GM18507 (cell line): Measurements from ENCODE around the gene DUSP9.
A peak's percentile ranks its signal among the peaks of the same experiment; 100 is the strongest.

Experiments used
- DNase-seq: peaks from one replicate; pipeline ENCODE4 v3.0.0; 2011; ENCODE audit warnings: low read depth; ENCODE audit not compliant: insufficient read length; ENCODE audit errors: extremely low spot score
- FAIRE-seq: peaks from 2 replicates; lab custom pipeline; 2011; peaks lifted over from hg19 to GRCh38; lab: Jason Lieb, UNC

Gene DUSP9

DNA sequence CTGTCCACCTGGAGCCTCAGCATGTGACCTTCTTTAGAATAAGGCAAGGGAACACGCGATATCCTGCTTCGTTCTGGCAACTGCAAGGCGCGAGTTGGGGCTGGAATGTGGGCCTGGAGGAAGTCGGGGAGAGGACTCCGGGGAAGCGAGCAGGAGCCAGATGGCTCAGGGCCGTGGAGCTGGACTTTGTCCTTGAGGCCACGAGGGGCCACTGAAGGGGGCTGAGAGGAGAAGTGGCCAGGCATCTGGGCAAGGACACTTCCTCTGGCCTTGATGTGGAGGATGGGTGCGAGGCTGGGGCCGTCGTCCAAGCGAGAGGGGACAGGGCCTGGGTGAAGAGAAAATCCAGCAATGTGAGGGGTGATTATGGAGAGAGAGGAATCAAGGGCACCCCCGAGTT lies 12.2 kb upstream of the DUSP9 start:
- no peak for FAIRE-seq

DNA sequence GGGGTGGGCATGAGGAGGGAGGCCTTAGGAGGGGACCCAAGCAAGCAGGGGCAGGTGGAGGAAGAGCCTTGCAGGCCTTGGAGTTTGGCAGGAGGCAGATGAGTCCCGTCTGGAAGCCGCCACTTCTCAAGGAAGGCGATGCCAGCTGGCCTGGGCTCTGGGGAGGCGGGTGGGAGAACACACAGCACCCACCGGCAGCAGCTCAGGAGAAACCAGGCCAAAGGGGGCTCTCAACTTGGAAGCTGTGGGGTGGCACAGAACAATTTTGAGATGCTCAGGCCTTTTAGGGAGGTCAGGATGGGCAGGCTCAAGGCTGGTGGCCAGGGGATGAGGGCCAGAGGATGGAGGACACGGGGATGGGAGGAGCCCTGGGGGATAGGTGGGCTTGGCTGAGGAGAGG lies 11.6 kb upstream of the DUSP9 start:
- FAIRE-seq = no peak
- no peak for DNase-seq

More for the DNA sequence above, 12.2 kb upstream of the DUSP9 start:
- no peak for DNase-seq

DNA sequence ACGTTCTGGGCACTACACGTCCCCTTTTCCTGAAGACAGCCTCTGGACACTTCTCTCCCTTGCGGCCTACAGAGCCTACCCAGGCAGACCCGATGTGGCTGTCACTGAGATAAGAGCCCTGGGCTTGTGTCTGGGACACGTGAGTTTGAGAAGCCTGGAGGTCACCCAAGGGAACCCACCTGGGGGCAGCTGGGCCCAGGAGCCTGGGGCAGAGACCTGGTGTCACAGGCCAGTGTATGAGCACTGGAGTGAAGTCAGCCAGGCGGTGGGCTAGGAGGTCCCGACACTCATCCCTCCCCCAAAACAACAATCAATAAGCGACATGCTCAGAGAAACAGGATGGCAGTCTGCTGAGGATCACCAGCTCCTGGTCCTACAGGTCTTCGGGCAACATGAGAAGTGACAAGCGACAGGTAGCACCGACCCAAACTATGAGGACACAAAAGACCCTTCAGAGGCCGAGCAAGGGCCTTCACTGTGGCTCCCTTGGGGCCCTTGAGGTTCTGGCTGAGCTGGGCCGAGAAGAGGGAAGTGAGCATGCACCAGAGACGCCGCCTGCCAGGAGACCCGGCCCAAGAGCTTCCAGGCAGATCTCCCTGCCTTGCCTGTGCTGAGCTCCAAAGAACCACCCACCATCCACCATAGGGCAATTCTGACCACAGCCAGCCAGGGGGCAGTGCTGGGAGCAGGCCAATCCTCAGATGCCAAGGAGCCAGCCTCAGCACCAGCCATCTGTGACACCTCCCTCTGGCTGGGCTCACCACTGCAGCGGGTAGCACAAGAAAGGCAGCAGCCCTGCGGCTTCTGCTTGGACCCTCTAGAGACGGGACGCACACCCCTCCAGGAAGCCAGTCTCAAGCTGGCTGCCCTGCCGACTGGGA lies 11.0 kb upstream of the DUSP9 start:
- FAIRE-seq (peak; percentile 73), DNase-seq (no peak)

GRCh38 chrX:153636716-153637115 lies 10.3 kb upstream of the DUSP9 start:
- FAIRE-seq (no peak), DNase-seq (no peak)

DNA sequence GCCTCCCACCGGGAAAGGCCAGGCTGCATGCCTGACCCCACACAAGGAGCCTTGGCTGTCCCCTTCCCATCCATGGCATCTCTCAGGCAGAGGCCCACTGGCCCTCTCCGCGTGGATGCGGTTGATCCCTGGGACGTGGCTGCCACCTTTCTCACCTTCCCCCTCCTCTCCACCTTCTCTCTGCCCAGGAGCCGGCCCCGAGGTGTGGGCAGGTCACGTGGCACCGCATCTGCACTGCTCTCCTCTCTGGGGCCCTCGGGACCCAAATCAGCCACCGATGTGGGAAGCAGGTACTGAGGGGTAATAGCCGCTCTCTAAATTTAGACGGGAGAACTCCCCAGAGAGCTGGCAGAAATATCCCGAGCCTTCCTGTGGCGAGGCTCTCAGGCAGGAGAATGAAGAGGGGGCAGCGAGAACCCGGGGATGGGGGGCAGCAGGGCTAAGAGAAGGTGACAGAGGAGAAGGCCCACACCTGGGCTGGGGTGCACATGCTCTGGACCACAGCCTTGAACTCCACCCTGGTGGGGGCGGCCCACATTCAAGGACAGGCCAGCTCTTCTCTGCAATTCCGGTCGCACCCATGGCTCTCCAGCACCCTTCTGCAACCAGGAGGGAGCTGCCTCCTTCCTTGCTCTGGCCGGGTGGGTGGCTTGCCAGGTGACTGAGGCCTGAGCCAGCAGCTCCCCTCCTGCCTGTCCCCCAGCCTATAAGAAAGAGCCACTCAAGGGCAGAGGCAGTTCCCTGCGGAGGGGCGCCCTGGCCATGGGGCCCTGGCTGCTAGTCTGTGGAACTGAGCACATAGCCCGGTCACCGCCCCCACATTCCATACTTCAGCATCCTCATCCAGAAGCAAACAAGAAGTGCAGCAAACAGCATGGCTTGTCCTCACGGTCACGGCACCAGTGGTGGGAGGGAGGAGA lies 9.6 kb upstream of the DUSP9 start:
- no peak for FAIRE-seq

GRCh38 chrX:153638041-153638371 lies 9.0 kb upstream of the DUSP9 start:
- DNase-seq (no peak), FAIRE-seq (no peak)

More for the DNA sequence above, 9.6 kb upstream of the DUSP9 start:
- no peak for DNase-seq

- DNase-seq (no peak), FAIRE-seq (no peak)
Measured at GRCh38 chrX:153638436-153639176, 8.4 kb upstream of the DUSP9 start.

DNA sequence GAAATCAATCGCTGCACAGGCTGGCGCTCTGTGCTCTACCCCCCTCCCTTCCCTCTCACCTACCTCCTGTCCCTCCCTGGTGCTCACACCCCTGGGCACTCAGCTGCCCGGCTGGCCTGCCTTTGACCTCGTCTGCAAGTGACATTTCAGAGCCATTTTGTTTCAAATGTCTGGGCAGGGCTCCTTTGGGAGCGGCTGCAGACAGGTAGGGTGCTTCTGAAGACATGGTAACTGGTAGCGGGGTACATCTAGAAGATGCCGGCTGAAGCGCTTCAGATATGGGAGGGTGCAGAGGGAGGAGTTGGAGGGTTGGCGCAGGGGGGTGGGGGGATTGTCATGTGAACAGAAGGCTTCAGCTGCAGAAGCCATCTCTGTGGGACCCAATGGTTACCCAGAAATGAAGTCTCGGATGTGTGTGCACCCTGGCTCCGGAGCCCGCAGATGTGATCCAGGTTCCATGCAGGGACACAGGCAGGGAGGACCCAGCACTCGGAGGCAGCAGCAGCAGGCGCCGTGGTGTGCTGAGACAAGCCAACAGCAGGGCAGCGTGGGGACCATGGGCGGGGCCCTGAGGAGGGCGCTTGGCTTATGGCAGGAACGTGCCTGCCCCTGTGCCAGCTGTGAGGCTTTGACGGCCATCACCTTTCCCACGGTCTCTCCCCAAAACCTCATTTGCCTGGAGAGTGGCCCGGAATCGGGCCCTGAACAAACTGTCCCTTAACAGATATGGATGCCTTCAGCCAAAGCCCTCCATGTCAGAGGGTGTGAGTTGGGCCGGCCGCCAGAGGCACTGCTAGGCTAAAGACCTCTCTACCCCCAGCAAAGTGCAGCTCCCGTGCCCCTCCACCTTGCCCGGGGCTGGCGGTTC lies 7.6 kb upstream of the DUSP9 start:
- no peak for DNase-seq
- no peak for FAIRE-seq

GRCh38 chrX:153640045-153640686 lies 6.8 kb upstream of the DUSP9 start:
- FAIRE-seq (no peak), DNase-seq (no peak)

DNA sequence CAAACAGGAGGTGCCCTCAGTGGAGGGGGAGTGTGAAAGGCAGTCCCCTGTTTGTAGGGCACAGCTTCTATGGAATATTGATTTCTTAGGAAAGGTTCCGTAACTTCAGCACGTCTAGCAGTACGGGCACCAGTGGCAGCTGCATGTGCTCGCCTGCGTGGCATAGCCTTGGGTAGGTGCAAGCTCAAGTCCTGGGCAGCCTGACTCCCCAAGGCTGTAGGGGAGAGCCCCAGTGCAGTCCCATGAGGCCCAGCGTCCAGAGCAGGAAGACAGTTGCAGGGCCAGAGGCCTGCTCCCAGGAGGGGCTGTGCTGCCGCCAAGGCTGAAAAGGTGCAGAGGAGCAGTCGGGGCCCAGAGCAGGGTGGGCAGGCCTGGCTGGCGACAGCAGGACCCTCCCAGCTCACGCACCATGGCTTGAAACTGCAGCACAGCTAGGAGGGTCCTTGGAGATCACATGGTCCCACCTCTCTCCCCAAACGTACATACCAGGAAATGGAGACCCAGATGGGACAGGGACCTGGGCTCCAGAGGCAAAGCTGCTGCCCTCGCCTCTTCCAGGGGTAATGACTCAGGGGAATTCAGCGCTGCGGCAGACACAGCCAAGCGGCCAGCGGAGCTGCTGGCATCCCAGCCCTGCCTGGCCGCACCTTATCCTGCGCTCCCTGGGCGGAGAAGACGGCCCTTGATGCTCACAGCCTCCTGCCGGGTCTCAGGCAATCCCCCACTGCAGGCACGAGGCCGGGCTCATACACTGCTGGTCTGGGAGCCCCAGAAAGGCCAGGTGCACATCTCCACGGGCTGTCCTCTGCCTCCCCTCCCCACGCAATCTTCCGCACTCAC lies 6.0 kb upstream of the DUSP9 start:
- FAIRE-seq (no peak), DNase-seq (no peak)

- DNase-seq (no peak), FAIRE-seq (no peak)
Measured at GRCh38 chrX:153641627-153642026, 5.4 kb upstream of the DUSP9 start.

DNA sequence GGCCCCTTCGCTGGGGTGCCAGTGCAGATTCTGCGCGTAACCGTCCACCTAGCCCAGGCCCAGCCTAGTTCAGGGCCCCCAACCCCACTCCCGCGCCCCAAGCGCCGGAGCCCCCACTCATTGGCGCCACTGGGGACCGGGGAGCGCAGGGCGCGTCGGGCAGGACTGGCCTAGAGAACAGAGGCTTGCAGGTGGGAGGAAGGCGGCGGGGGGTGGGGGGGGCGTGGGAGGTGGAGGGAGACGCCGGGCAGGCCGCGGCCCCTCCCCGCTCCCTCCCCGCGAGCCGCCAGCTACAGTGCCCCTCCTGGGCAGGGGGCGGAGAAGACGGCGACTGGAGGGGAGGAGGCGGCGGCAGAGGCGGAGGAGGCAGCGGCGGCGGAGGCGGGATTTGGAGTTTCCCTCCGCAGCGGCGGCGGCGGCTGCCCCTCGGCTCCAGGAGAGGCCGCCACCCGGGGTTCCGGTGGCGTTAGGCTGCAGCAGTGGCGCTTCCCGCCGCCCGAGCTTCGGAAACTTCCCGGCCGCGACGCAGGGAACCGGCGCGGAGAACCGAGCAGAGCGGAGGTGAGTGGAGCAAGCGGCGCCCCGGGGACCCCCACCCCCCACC lies 4.8 kb upstream of the DUSP9 start:
- no peak for DNase-seq
- no peak for FAIRE-seq

- FAIRE-seq (no peak), DNase-seq (no peak)
Measured at GRCh38 chrX:153642655-153643430, 4.2 kb upstream of the DUSP9 start.

DNA sequence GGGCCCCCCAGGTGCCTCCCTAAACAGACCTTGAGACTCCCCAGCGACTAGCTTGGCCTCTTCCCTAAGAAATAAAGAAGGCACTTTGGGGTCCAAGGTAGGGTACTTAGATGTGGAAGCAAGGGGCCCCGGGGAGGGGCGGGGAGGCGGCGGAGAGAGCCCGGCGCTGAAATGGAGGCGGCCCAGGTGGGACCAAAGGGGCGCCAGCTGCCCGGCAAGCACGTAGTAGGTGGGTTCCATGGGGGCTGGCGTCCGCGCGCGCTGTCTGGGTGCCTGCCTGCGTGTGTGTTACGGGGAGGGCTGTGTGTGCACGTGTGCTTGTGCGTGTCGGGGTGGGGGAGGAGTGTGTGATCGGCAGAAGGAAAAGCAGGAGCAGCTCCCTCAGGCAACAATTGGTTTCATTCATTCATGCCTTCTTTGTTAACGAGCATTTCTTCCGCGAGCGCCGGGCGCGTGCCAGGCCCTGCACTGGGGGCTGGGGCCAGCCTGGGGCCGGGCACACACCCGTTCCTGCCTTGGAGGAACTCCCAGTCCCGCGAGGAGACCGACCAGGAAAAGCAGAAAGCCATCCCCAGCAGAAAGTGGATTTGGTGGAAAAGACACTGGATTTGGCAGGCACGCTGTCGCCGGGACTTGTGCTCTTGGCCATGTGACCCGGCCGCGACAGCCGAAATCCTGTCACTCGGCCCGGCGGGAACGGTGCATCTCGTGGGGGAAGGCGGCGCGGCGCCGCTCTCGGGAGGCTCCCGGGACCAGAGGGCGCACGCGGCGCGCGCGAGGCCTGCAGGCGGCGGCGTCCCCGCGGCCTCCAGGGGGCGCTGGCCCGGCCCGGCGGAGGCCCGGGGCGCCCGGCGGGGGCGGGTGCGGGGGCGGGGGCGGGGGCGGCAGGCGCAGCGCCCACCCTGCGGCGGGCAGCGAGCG lies 3.3 kb upstream of the DUSP9 start:
- DNase-seq (no peak), FAIRE-seq (no peak)

DNA sequence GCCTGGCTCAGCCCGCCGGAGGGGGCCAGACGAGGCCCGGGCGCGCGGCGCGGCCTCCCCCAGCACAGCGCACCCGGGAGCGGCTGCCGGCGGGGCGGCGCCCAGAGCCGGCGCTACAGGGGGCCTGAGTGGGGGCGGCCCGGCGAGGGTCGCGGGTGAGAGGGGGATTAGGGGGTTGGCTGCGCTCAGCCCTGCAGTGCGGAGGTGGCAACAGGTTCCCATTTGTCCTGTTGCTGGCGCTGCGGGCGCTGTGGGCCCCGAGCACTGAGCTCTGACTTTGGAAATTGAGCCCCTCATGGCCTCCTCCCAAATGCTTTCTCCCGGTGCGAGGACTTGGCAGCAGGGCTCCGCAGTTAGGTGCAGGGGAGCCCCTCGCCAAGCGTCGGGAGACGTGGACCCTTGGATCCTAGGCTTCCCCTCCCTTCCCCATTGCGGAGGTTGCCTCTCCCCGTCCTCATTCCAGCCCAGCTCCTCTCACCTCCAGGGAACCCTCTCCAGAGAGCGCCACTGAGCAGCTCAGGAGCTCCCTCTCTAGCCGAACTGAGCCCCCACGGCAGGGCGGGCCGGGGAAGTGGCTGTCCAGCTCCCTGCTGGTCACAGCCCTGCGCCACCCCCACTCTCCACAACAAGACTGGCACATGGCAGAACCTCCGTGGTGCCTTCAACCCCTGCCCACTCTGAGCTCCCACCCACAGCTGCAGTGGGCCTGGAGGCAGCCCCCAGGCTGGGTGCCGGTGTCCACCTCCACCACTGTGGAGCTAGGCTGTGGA lies 2.5 kb upstream of the DUSP9 start:
- DNase-seq (no peak), FAIRE-seq (no peak)
